HG03064 (cell line): ENCODE measurements around the gene UBE2N.
"Not testable (repeated sequence)": the region's sequence is repeated elsewhere in the genome, so short reads cannot be mapped to it uniquely, and the experiment has no call there.

ENCODE experiments used
- ATAC-seq: cut with Tn5 transposase; IDR thresholded peaks from one replicate; pipeline ENCODE4 v1.9.1; 2021; ENCODE audit warnings: low read depth; ENCODE audit not compliant: unreplicated experiment

The UBE2N gene

DNA sequence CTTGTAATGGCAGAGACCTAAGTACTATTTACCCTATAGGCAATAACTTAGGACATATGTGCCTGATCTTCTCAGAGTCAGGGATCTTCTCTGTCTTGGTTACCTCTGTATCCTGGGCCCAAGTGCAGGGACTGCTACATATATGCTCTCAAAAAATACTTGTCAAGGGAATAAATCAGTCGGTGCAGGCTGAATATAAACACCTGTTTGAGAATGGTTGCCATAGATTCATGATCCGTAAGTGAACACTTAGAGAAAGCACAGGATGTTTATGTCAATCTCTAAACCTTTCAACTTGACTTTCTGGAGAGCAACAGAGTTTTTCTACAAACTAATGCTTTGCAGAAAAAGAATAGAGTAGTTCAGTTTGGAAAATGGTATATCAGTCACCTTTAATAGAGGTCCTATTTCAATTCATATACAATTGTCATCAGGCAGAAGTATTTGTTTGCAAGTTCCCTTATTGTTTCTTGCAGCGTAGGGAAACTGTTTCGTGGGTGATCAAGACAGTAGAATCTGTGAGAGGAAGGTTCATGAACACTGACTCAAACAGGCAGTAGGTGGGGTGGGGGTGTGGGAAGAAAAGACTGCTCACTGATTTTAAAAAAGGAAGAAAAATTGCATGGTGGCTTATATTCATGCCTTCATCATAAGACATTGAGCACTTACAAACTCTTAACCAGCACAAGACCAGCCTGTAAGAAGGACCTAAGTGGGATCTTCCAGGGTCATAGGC lies 6.0 kb upstream of the UBE2N start:
- no peak for ATAC-seq

DNA sequence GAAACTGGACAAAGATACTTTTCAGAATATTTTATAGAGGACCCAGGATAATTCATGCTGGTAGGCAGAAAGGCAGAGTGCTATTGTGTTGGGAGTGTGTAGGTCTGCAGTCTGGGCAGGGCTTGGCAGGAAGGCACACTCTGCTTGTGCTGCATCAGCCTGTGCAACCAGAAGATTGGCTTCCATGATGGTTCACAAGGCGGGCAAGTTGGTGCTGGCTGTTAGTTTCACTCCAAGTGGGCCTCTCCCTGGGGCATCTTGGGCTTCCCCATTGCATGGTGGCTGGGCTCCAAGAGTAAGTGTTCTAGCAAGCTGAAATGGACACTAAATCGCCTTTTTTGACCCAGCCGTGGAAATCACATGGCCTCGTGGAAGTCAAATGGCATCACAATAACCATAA lies 1.8 kb upstream of the UBE2N start:
- no peak for ATAC-seq

DNA sequence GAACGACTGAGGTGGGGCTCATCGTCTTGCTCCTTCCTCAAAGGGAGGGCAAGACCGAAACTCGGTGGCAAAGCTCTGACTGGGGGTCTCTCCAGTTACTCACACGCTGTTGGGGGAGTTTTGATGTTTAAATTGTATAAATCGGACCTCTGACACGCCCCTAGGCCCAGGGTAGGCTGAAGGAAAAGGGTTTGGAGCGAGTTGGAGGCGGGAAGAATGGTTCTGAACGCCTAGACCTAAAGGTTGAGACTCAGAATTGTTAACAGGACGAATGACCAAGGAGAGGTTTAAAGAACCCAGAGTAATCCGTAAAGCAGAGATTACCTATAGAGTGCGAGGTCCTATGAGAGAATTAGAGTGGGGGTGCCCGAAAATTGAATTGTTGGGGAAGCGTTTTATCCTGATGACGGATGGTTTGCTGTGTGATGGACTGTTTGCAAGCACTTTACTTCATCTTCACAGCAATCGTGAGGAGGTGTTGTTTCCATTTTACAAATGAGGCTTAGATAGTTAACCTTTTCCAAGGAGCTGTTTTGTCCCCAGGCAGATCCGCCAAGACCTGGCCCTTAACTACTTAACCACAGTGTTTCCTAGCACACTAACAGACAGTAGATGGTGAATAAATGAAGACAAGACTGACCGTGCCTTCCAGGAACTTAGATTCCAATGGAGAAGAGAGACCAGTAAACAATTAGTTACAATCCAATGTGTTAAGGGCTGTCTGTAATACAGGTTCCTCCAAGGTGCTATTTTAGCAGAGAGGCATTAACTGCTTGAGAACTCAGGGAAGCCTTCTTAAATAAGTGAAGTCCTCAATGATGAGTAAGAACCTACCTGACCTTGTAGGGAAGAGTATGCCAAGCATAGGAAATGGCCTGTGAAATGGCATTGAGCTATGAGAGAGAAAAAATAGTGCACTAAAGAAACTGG lies 929 bp upstream of the UBE2N start:
- no peak for ATAC-seq

DNA sequence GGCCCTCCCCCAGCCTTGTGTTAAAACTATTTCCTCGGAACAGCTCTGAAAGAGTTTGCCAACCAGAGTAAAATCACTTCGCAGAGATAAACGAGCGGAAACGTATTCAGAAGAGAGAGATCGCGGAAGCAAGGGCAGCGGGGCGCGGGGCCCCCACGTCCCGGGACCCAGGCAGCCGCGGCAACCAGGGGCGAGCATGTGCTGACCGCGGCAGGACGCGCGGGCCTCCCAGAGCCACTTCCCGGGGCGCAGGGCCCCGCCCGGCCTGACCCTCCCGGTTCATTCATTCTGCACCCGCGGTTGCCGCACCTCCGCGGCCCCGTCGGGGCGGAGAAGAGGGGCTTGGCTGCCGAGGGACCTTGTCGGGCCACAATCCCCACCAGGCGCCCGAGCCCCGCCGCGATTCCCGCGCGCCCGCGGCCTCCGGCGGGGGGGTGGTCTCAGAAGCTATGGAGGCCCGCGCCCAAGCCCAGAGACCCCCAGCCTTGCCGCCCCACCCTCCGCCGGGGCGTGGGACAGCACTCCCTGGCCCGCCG lies 598 bp downstream of the UBE2N start:
- no peak for ATAC-seq

DNA sequence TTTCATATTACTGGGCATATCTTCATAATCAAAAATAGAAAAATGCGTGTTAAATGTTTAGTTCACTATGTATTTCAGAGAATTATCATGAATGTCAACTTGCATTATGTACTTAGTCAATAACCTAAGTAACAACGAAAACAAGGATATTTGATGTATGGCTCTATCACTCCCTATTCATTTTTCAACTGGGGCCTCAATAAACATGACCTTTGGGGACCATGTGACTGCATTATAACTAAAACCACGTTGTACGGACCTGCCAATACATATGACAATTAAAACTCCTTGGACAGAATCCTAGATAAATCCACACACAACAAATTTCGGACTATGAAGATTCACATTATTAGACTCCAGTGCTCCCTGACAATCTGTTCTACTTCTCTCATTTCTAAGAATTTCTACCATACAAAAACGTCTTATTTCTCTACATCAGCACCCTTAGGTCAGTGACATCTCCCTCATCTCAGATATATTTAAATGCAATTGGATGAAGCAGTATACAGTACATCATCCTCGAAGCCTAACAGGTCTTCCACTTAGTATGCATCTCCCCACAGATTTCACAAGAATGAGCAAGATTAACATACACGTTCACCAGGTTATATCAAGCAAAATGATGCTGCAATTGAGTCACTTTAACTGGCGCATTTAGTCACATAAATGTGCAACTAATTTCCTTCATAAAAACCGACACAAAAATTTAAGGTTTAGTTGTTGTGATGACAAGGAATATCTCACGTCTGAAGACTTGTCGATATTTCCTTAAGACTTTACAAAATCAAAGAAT lies 1.5 kb downstream of the UBE2N start:
- ATAC-seq = no peak

DNA sequence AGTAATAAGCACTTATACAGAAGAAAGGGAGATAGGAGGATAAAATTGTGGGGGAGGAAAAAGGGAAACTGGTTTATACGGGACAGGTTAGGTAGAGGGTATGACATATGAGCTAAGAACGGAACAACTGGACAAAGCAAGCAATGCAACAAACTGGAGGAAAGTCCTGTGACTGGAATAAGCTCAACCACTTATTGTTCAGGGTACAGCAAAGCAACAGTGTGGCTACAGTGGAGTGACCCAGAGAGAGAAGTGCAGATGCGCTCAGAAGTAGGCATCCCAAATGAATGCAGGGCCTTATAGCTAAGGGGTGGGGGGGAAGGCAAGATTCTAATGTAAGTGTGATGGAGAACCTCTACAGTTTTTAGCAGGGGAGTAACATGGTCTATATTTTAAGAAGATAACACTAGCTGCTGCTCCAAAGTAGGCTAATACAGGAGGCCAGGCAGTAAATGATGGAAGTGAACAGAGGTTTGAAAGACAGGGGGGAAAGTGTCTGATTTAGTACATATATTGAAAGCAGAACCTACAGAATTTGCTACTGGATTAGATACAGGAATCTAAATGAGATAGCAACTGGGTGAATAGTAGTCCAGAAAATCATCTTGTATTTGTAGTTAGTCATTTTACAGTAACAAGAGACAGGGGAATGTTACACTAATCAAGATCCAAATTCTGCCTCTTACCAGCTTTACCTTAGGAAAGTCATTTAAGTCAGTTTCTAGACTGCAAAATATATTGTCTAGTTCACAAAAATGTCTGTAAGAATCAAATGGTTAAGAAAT lies 3.3 kb downstream of the UBE2N start:
- ATAC-seq = no peak

DNA sequence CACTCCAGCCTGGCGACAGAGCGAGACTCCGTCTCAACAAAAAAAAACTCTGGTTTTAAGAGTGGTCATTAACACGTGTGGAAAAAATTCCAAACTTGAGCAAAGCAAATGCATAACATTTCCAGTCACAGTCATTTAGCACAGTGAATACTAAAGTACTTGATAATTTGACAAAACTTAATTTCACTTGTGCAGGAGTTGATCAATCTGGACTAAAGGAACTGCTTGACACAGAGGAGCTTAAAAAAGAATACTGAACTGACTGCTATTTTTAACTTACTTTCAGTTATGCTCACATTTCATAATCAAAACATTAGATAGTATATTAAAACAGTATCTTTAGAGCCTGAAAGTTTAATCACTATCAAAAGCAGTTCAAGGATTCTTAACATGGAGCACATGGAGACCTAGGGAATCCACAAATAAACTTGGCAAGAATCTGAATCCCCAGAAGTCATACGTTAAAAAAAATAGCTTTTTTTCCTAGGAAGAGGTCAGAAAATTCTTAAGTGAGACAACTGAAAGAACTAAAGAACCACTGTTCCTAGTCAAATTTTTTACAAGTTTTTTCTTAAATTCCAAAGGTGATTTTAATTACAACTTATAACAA lies 7.4 kb downstream of the UBE2N start:
- ATAC-seq = no peak

DNA sequence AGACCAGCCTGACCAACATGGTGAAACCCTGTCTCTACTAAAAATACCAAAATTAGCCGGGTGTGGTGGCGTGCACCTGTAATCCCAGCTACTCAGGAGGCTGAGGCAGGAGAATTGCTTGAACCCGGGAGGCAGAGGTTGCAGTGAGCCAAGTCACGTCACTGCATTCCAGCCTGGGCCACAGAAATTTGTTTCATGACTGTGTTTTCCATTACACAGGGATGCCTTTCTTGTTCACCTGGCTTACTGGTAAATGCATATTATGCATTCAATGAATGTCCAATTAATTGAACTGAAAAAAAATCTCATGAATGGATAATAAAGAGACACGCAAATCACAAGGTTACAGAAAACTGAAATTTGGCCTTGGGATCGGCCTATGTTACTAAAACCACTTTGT lies 9.7 kb downstream of the UBE2N start:
- not testable (repeated sequence) for ATAC-seq

DNA sequence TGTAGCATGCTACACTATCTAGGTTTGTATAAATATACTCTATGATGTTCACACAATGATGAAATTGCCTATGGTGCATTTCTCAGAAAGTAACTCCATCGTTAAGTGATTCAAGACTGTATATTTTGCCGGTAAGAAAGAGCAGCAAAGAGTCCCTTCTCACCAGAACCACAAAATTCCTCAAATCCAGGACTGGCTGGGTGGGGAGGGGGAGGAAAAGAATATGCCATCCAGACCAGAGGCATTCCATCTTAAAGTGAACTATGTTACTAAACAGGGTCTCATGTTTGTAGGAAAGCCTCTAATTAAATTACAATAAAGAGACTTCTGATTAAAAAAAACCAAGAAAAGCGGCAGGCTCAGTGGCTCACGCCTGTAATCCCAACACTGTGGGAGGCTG lies 11.5 kb downstream of the UBE2N start:
- no peak for ATAC-seq

DNA sequence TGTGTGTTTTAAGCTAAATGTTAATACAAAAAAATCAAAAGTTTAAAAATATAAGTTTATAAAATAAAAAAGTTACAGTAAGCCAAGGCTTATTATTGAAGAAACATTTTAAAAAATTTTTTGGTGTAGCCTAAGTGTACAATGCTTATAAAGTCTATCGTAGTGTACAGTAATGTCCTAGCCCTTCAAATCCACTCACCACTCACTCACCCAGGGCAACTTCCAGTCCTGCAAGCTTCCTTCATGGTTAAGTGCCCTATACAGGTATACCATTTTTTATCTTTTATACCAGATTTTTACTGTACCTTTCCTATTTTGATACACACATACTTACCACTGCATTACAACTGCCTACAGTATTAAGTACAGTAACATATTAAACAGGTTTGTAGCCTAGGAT lies 11.9 kb downstream of the UBE2N start:
- no peak for ATAC-seq

DNA sequence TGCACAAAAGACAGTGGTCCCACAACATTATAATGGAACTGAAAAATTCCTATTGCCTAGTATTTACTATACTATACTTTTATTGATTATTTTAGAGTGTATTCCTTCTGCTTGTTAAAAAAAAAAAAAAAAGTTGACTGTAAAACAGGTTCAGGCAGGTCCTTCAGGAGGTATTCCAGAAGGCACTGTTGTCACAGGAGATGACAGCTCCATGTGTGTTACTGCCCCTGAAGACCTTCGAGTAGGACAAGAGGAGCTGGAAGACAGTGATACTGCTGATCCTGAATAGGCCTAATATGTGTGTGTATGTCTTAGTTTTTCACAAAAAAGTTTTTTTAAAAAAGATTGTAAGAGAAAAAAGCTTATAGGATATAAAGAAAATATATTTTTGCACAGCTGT lies 12.3 kb downstream of the UBE2N start:
- no peak for ATAC-seq

DNA sequence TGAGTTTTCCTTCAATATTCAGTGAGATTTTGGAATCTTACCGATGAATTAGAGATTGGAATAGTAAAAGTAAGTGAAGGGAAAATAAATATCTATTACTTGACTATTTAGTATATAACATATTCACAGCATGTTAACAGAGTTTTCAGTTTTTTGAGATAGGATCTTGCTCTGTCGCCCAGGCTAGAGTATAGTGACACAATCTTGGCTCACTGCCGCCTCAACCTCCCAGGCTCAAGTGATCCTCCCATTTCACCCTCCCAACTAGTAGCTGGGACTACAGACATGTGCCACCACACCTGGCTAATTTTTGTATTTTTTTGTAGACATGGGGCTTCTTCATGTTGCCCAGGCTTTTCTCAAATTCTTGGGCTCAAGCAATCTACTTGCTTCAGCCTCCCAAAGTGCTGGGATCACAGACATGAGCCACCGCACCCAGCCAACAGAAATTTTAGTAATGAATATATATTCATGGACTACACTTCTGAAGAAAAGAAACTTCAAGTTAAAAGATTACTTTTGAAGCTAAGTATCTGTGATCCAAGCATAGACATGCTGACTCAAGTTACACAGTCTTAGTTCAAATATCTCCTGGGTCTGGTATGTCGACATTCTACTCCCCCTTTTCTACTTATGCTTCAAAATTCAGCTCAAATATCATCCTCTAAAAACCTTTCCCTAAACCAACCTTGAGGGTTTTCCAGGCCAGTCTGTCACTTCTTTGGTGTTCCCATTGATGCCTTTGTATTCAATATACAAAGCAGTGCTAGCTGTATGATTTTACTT lies 13.8 kb downstream of the UBE2N start:
- ATAC-seq = no peak

DNA sequence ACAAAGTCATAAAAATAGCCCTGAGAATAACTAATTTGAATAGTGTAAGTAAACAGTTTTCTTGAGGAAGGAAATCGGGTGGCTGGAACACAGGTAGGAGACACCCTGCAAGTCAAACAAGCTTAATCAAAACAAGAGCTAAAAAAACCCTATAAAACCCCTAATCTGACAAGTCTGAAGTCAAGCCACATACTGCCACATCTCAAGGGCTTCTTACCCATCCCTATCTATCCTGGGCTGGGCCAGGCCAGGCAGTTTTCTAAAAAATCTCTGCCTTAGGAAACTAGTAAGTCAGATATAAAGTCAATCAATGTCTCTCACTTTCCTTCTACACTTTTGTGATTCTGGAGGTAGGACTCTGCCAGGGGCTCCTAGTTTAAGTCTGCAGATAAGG lies 15.3 kb downstream of the UBE2N start:
- ATAC-seq = no peak

DNA sequence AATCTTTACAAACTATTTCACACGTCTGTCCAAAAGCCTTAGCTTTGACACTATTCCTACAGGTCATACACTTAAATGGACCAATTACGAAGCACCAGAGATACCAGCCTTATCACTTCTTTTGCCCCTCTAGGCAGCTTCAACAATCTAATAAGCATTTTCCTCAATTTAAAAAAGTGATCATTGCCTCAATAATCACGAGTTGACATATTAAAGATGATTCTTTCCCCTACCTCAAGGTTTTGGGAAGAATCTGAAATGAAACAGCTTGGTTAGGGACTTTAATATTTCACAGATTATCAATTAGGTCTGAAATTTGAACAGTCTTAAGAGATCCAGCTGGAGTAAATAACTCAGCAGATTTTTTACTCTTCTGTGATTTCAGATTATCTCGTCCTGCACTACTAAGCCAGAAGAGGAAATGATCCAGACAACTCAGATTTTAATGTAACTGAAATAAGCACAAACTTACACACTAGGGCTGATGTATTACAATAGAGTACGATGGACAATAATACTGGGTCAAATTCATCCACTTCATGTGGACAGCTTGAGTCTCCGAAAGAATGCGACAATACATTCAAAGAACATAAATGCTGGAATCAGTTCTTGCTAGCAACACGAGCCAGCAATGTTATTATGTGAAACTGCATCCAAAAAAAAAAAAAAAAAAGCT lies 15.9 kb downstream of the UBE2N start:
- no peak for ATAC-seq

DNA sequence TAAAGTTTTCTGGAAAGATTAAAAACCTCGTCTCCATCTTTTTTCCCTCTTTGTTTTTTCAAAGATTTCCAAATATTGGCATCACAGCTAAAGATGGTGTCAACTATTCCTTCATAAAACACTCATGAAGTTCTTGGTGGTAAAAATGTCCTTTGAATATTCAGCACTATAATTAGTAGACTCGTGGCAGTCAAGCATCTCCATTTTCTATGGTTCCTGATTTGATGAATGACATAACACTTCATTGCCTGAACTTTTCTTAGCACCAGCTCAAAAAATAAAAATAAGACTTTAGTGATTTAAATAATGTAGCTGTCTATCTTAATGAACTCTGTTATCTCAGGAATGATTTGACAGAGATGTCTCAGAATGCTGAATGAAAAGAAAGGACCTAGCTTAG lies 19.7 kb downstream of the UBE2N start:
- ATAC-seq = no peak

DNA sequence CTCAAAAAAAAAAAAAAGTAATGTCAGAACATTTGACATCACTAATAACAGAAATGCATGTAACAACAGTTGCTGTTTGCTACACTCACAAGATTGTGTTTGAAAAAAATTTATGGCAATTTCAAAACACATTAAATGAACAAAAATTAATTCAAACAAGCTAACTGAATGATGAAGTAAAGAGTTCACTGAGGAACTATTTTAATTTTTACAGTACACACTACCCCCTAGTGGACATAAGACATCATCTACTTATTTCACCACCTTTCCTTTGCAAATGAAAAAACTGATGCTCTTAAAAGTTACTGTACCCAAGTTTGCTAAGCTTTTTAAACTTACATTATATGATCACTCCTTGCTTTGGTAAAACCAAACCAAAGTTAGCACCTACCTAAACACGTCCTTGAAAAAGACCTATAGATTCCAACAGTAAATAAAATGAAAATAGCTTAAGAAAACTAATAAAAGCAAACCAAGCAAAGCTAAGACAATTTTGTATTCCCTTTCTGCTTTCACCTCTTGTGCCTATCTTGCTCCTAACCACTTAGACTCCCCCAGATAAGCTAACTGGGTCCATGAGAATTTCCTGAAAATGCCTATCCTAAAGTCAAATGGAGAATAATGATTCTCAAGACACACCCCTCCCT lies 22.2 kb downstream of the UBE2N start:
- no peak for ATAC-seq

DNA sequence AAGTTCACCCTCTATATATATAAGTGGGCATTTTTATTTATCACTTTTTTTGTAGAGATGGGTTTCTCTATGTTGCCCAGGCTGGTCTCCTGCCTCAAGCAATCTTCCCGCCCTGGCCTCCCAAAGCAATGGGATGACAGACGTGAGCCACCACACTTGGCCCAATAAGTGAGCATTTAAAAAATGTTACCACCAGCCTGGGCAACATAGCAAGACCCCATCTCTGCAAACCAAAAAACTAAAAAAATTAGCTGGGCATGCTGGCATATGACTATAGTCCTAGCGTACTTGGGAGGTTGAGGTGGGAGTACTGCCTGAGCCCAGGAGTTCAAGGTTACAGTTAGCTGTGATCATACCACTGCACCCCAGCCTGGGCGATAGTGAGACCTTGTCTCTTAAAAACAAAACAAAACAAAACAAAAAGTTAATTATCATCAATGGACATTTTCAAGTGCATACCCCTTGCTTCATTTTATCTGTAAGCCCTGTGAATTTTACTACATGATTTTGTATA lies 23.7 kb downstream of the UBE2N start:
- ATAC-seq = no peak
